Activated CD8-positive, alpha-beta memory T cell treated with anti-CD3 and anti-CD28 coated beads for 36 hours (primary cell): ENCODE results near the gene TFEC. TPM values are rescaled to one million over a fixed set of nuclear protein-coding genes. Genes with fewer than 3 reads are reported as not detected.
"Not testable (repeated sequence)": the region's sequence is repeated elsewhere in the genome, so short reads cannot be mapped to it uniquely, and the experiment has no call there.

Experiments
- CTCF ChIA-PET: fragments of 350-600 bp; sonication (Branson Sonifier 250); formaldehyde crosslinking; loops from one replicate; lab custom pipeline; 2021; ENCODE audit warnings: antibody characterized with exemption; lab: Charles Lee
- POLR2A ChIA-PET: fragments of 350-600 bp; sonication (Branson Sonifier 250); formaldehyde crosslinking; loops from one replicate; lab custom pipeline; 2021; ENCODE audit warnings: antibody characterized with exemption; lab: Charles Lee
- total RNA-seq, 2 experiments: library from RNA; stranded (reverse); gene quantifications; one replicate each; pipeline ENCODE4 v1.2.3, GENCODE V29; 2021

TFEC gene, protein sequence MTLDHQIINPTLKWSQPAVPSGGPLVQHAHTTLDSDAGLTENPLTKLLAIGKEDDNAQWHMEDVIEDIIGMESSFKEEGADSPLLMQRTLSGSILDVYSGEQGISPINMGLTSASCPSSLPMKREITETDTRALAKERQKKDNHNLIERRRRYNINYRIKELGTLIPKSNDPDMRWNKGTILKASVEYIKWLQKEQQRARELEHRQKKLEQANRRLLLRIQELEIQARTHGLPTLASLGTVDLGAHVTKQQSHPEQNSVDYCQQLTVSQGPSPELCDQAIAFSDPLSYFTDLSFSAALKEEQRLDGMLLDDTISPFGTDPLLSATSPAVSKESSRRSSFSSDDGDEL
- not detected for total RNA-seq

DNA sequence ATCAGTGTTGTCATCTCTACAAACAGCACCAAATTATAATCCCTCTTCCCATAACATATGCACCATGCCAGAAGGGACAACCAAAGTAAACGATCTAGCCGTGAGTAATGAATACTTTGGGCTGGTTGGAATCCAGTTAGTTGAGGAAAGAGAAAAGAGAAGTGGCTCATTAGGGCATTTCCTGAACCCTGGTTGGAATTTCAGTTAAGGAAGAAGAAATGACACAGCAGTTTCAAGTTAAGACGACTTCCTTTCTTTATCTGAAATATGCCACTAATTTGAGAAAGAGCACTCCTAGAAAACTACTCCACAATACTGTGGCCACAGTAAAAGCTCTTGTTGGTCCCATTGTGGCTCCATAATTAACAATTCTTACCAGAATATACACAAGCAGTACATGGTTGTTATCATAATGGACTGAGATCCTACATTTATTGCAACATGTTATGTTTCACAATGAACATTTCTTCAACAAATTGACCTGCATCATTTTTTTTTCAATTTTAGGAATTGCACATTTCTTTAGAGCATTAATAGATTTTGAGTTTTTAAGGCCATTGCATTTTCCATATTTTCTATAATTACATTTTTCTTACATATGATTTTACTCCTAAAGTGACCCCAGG, at the start of gene TFEC:
Gene TFEC, minus strand, starts transcription at position 113 of the 626 bp plus-strand sequence. CDS start 46,322 bp downstream, outside the sequence.
- ChIA-PET CTCF (no interaction called here), POLR2A (no interaction called here)

DNA sequence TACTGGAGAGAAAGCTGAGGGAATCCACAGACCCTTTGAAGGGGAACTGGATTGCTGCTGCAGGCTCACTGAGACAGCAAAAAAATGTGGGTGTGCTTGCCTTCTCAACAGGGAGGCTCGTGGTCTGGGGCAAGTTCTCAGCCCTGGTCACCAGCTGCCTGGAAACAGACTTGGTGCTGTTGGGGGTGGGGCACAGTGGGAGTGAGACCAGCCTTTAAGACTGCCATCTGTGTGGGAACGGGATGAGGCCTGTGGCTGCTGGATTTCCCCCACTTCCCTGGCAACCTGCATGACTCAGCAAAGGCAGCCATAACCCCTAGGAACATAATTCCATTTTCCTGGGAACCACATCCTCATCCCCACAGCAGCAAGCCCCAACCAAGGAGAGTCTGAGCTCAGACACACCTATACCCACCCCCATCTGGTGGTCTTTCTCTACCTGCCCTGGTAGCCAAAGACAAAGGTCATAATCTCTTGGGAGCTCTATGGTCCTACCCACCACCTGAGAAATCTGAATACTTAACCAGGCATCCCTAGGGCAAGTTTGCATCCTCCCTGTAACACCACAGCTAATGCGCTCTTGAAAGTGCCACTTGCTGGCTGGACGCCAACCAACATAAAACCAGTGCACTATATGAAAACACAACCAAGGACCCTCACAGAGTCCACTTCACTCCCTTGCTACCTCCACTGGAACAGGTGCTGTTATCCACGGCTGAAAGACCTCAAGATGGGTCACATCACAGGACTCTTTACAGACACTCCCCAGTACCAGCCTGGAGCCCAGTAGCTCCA, 45.0 kb upstream of the TFEC start:
- ChIA-PET POLR2A (no interaction called here), CTCF (no interaction called here)

DNA sequence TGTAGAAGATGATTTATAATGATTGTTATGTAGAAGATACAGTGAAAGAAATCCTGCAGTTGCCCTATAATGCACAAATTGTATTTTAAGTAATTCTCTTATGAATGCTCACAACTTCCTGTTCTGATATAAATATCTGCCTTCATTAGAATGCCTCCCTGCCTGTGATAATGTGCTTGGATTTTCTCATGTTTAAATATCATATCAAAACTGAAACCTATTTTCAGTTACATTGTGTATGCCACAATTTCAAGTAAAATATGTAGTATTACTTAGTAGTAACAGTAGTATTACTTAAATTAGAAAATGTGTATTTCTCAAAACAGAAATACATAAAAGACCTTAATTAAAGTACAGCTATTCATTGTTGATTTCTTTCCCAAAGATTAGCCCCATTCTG, 41.1 kb upstream of the TFEC start:
- ChIA-PET CTCF (no interaction called here), POLR2A (no interaction called here)

DNA sequence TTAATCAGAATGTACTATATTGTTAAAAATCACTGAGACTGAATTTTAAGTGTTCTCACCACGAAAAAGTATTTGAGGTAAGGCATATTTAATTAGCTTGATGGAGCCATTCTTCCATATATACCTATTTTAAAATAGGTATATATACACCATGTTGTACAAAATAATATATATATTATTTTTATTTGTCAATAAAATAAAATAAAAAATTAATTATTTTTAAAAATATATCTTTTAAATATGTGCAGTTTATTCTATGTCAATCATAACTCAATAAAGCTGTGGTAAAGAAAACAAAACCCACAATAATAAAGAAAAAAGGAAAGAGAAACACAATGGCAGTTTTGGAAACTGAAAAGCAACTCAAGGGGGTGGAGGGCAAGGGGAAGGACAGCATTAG, 33.6 kb upstream of the TFEC start:
- POLR2A ChIA-PET, result no interaction called here
- CTCF ChIA-PET, result no interaction called here

DNA sequence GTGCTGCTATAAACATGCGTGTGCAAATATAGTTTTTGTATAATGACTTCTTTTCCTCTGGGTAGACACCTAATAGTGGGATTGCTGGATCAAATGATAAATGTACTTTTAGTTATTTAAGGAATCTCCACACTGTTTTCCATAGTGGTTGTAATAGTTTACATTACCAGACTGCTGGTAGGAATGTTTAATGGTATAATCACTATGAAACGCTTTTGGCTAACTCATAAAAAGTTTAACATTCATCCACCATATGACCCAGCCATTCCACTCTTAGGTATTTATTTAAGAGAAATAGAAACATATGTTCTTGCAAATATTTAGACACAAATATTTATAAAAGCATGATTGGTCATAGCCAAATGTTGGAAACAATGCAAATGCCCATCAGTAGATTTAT, 32.1 kb upstream of the TFEC start:
- CTCF ChIA-PET, result no interaction called here
- POLR2A ChIA-PET, result no interaction called here

DNA sequence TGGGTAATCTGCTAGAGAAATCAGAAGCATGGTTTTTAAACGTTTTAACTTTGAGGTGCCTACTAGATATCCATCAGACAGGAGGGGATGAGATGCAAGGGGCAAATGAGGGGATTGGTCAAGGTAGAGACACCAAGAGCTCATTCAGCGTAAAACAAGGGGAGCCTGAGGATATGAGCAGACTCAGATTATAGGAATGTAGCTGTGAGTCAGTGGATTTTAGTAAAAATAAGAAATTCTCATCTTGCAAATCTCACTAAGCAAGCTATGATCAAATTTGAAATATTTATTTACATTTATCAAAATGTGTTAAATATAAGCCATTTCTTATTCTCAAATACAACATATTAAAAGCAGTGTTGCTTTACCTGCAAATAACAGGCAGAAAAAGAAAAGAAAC, 21.4 kb upstream of the TFEC start:
- ChIA-PET POLR2A (no interaction called here), CTCF (no interaction called here)

DNA sequence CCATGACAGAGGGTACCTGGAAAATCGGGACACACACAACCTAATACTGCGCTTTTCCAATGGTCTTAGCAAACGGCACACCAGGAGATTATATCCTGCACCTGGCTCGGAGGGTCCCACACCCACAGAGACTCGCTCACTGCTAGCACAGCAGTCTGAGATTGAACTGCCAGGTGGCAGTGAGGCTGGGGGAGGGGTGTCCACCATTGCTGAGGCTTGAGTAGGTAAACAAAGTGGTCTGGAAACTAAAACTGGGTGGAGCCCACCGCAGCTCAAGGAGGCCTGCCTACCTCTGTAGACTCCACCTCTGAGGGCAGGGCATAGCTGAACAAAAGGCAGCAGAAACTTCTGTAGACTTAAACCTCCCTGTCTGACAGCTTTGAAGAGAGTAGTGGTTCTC, 16.7 kb upstream of the TFEC start:
- POLR2A ChIA-PET, CTCF ChIA-PET: not testable (repeated sequence)

DNA sequence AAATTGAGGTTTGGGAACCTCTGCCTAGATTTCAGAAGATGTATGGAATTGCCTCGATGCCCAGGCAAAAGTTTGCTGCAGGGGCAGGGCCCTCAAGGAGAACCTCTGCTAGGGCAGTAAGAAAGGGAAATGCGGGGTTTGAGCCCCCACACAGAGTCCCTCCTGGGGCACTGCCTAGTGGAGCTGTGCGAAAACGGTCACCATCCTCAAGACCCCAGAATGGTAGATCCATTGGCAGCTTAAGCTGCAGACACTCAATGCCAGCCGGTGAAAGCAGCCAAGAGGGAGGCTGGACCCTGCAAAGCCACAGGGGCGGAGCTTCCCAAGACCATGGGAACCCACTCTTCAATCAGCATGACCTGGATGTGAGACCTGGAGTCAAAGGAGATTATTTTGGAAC, 15.0 kb upstream of the TFEC start:
- ChIA-PET POLR2A (no interaction called here), CTCF (no interaction called here)

DNA sequence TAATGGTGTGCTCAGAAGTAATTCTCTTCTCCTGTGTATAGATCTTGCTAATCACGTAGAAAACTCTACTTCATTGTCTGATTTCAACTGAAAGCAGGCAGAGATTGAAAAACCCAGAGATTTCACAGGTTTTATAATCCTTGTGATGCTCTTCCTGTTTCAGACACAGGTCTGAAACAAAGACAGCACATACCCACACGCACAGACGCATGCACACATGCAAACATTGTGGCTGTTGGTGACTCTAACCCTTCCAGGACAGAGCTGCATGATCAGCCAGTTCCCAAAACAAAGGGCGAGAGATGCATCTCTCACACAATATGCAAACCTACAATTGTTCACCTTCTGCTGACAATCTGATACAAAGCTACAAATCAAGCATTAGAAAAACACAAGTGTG, 11.1 kb upstream of the TFEC start:
- CTCF ChIA-PET, result no interaction called here
- POLR2A ChIA-PET, result no interaction called here

DNA sequence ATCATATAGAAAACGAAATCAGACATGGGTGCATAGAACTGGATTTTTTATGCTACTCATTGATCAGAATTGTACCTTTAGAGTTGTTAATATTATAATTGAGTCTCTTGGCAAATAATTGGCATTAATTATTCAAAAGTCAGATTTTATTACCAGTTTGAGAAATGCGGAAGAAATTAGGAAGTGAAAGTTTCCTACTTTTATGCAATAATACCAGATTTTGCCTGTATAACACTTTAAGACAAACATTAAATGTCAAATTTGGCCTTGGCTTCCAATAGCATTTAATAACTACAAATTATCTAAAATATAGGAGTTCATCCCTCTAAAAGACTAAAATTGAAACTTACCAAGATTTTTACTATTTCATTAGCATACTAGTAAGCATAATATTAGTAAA, 6.8 kb upstream of the TFEC start:
- ChIA-PET POLR2A (no interaction called here), CTCF (no interaction called here)

DNA sequence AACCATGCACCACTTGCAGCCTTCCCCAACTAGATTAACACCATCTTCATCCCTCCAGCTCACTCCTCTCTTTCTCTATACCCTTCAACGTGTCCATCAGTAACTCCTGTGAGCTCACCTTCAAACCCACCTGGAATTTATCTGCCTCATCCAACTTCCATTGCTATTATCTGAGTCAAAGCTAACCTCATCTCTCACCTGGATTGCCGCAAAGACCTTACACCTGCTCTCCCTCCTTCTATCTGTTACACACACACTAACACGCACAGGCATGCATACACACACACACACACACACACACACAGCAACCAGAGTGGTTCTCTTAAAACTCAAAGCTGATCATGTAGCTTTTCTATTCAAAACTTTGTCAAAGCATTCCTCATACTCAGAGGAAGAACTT, 3.8 kb upstream of the TFEC start:
- ChIA-PET POLR2A (no interaction called here), CTCF (no interaction called here)

DNA sequence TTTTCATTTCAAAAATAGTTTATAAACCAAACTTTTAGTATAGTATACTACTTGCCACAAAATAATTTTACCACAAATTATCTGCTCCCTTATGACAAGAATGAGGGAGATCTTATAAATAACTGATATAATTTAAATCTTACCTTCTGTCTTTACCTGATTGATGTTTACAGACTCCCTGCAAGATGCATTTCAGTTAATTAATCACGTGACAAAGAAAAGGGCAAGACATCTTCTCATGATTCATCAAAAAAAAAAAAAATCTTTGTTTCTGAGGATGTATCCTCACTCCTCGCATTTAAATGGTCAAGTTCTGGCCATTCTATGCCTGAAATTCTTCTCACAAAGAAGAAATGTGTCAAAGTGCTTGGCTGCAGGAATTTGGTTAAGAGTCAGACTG, 2.3 kb upstream of the TFEC start:
- ChIA-PET CTCF (no interaction called here), POLR2A (no interaction called here)

DNA sequence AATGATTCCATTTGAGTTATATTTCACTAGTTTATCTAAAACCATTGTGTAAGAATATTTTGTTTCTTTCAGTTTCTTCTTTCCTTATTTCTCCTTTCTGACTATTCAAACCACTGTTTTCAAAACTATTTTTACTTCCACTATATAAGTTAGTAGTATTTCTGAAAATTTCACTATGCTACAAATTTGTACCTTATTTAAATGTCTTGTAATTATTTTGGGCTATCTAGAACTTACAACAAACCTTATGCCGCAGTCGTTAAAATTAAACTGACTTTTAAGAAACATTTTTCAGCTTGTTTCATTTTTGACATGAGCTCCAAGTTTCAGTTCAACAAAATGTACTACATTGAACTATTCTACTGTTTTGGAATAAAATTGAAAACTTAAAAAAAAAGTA, 1.8 kb downstream of the TFEC start:
- CTCF ChIA-PET, result no interaction called here
- POLR2A ChIA-PET, result no interaction called here

DNA sequence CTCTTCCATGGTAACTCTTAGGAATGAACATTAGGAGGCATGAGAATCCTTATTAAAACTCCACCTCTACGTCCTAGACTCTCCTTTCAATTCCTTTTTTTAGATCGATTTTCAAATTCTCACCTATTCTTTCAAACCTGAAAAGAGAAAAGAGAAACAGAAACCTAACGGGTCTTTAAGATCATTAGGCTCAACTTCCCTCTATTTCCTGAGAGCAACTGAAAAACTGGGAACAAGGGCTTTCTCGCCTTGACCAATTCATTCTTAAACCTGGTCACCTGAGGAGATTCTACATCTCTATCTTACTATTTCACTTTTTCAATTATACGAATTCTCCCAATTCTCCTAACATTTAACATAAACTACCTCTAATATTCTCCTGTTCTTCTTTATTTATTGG, 2.8 kb downstream of the TFEC start:
- POLR2A ChIA-PET, result no interaction called here
- CTCF ChIA-PET, result no interaction called here

DNA sequence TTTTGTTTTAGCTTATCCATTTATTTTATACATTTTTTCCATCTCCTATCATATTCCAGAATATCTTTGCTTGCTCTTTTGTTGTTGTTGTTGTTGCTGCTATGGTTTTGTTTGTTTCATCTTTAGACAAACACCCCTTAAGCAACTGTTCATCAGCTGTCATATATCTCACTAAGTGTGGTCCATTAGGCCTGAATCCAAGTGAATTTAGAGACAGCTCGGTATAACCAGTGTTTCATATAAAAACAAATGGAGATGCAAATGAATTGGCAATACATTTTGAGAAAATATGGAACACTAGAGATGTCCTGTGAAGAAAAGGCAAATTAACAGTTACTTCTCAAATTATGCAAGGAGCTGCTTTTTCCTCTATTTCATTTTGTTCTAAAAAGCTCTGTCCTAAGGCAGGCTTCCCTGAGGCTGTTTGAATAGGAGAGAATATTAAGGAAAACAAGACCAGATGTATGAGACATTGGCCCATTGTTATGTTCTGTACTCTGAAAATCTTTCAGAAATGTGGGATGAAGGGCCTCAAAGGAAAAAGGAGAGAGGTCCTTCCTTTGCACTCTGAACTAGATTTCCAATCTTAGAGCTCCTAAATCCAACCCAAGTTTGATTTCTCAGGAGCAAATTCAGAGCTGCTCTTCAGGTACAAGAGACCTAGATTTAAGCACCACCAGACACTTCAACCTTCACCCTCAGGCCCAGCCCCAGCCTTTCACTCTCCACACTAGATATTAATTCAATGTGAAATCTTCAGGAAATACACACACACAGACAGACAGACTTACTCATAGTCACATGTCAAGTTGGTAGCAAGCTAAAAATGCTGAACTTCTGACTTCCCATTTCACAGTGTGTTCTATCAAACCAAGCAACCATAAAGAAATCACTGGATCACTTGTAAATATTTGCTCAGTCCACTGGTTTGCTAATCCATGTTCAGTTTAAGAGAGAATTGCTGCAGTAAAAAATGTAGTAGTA, 5.4 kb downstream of the TFEC start:
- CTCF ChIA-PET, result no interaction called here
- POLR2A ChIA-PET, result no interaction called here

DNA sequence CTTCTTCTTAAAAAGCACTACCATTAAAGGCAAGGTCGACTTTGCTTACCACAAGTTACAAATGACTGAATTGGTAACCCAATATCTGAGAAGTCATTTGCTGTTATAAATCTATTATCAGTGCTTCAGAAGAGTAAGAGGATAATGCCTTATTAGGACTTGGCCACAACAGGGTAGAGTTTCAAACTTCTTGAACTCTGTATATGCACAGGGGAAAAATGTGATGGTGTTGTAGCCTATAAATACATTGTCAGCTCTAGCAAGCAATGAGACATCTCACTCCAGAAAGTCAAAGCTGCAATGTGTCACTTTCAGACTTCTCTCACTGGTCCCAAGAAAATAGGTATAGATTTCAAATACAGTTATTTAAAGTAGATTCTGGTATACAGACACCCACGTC, 9.3 kb downstream of the TFEC start:
- CTCF ChIA-PET, result no interaction called here
- POLR2A ChIA-PET, result no interaction called here

DNA sequence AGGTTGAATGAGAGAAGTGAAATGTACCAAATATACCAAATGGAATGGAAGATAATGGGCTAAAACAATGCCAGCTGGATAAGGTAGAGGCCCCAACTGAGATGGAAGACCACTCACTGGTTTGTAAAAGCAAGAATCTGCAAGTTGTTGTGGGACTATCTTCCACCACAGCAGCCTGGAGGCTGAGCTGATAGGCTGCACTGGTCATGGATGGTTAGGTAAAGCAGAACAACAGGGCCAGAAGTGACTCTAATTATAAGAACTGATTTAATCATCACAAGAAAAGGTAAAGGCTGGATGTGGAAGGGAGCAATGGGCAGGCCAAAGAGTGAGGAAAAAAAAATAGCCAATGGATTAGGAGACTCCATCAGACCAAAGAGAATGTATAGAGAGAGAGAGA, 11.8 kb downstream of the TFEC start:
- ChIA-PET POLR2A (no interaction called here), CTCF (no interaction called here)

DNA sequence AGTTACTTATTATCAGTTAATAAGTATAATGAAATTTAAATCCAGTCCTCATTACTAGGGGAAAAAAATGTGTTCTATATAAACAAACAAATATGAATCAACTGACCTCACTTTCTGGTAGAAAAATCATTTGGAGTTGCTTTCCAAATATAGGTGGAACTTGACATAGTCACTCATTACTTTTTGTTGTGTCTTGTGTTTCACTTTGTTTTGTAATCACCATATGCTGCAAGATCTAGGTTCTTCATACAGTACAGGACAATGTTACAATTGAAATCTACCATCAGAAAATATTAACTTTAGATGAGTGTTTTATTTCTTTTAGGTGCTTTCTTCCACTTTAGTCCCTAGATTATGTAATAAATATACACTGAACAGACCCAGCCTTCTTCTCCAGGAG, 16.9 kb downstream of the TFEC start:
- ChIA-PET POLR2A (no interaction called here), CTCF (no interaction called here)

DNA sequence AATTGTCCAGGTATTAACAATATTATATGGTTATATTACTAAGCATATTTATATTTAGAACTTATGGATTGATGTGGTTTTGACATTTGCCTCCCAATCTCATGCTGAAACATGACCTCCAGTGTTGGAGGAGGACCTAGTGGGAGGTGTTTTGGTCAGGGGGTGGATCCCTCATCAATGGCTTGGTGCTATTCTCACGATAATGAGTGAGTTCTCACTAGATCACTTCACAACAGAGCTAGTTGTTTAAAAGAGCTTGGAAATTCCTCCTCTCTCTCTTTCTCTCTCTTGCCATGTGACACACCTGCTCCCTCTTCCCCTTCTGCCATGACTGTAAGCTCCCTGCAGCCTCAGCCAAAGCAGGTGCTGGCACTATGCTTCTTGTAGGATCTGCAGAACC, 19.0 kb downstream of the TFEC start:
- ChIA-PET POLR2A (no interaction called here), CTCF (no interaction called here)

DNA sequence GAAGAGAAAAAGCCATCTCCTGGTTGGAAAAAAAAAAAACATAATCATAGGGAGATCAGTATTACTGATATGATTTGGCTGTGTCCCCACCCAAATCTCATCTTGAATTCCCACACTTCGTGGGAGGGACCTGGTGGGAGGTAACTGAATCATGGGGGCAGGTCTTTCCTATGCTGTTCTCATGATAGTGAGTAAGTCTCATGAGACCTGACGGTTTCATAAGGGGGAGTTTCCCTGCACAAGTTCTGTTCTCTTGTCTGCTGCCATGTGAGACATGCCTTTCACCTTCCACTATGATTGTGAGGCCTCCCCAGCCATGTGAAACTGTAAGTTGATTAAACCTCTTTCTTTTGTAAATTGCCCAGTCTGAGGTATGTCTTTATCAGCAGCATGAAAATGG, 25.8 kb downstream of the TFEC start:
- CTCF ChIA-PET, POLR2A ChIA-PET: not testable (repeated sequence)
